ENCODE data around the gene FSIP1. TPM values are rescaled to one million over a fixed set of nuclear protein-coding genes. Genes with fewer than 3 reads are reported as not detected.

Gene FSIP1
- total RNA-seq, 1 donor from 2014 or later: not detected

DNA sequence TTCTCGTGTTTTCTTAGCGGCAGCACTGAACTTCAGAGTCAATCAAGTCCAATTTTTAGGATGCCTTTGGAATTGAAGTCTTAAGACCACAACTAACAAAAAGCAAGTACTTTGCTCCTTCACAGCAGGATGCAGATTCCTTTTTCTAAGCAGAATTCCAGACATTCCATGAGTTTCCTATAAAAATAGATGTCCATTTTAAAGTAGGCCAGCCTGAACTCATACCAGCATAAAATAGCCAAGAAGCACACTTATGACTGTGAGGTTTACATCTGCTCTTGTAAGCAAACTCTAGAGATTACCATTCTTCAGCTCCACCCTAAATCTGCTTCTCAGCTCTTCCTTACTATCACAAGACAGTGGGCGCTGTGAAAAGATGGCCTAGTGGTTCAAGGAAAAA lies 116.0 kb downstream of the FSIP1 start:
- DNase-seq (ENCODE audit: low spot score in 2 of 2): no peak
- Histone ChIP-seq H3K27ac (peak overlapping the region in 1 of 2 donors; percentile 27), H3K4me3 (no peak overlapping the region), H3K9me3 (no peaks in the 10 kb centered on the region), H3K27me3 (no peaks in the 10 kb centered on the region), H3K4me1 (peaks cover 0 to 7% of the 10 kb centered on the region in 2 donors), H3K36me3 (no peaks in the 10 kb centered on the region)
- no peak for TF ChIP-seq CTCF (IDR thresholded peaks at IDR 0.05)
- intact Hi-C loops (cut with DNase I): no loop called here

GRCh38 chr15:39665629-39666250 lies 116.9 kb downstream of the FSIP1 start:
- TF ChIP-seq CTCF (IDR thresholded peaks at IDR 0.05): no peak
- DNase-seq (ENCODE audit: low spot score in 2 of 2): no peak
- no peaks in the 10 kb centered on the region for H3K36me3 ChIP-seq
- no peaks in the 10 kb centered on the region for H3K27me3 ChIP-seq
- H3K27ac ChIP-seq: no peak overlapping the region
- H3K4me3 ChIP-seq: no peak overlapping the region
- intact Hi-C loops (cut with DNase I): no loop called here
- peaks cover 0 to 7% of the 10 kb centered on the region in 2 donors for H3K4me1 ChIP-seq
- no peaks in the 10 kb centered on the region for H3K9me3 ChIP-seq

DNA sequence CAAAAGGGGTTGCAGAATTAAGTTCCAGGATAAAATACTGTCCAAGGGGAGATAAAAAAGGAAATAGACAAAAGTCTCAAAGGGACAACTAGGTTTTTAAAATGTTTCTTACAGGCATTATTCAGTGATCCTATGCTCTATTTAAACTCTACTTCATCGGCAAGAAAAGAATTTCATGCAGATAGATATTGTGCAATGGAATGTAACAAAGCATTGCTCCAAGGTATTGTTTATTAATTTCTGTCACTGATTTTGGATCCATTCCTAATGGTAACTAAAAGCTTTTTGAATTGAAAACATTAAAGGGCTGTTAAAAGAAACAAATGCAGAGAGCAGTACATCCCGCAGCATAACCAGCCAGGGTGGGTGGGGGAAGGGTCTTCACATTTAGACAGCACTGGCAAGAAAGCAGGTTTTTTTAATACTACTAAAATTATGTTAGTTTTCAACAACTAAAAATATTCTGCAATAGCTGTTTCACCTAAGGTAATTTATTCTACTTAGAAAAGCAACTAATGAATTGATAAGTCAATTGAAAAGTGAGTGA lies 118.9 kb downstream of the FSIP1 start:
- Histone ChIP-seq H3K27ac (no peak overlapping the region), H3K4me3 (no peak overlapping the region), H3K36me3 (no peaks in the 10 kb centered on the region), H3K9me3 (no peaks in the 10 kb centered on the region), H3K4me1 (peaks cover 0 to 7% of the 10 kb centered on the region in 2 donors), H3K27me3 (no peaks in the 10 kb centered on the region)
- no peak for DNase-seq (ENCODE audit: low spot score in 2 of 2)
- intact Hi-C loops (cut with DNase I): no loop called here
- TF ChIP-seq CTCF (IDR thresholded peaks at IDR 0.05): no peak

GRCh38 chr15:39661776-39662175 lies 120.9 kb downstream of the FSIP1 start:
- no peaks in the 10 kb centered on the region for H3K27me3 ChIP-seq
- H3K4me1 ChIP-seq: peaks cover 0 to 5% of the 10 kb centered on the region in 2 donors
- H3K4me3 ChIP-seq: no peak overlapping the region
- TF ChIP-seq CTCF (IDR thresholded peaks at IDR 0.05): no peak
- DNase-seq (ENCODE audit: low spot score in 2 of 2): no peak
- H3K27ac ChIP-seq: no peak overlapping the region
- H3K9me3 ChIP-seq: no peaks in the 10 kb centered on the region
- intact Hi-C loops (cut with DNase I): no loop called here
- no peaks in the 10 kb centered on the region for H3K36me3 ChIP-seq

DNA sequence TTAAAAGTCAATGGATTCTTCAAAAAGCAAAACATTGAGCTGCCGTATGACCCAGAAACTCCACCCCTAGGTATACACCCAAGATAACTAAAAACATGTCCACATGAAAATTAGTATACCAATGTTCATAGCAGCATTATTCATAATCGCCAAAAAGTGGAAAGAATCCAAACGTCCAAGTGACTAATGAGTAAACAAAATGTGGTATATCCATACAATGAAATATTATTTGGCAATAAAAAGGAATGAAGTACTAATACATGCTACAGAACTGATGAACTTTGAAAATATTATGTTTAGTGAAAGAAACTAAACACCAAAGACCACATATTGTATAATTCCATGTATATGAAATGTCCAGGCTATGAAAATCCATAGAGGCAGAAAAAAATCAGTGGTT lies 123.9 kb downstream of the FSIP1 start:
- no peaks in the 10 kb centered on the region for H3K27me3 ChIP-seq
- no peak for TF ChIP-seq CTCF (IDR thresholded peaks at IDR 0.05)
- H3K4me3 ChIP-seq: no peak overlapping the region
- no peak for DNase-seq (ENCODE audit: low spot score in 2 of 2)
- no peaks in the 10 kb centered on the region for H3K4me1 ChIP-seq
- intact Hi-C loops (cut with DNase I): no loop called here
- H3K9me3 ChIP-seq: no peaks in the 10 kb centered on the region
- H3K36me3 ChIP-seq: no peaks in the 10 kb centered on the region
- no peak overlapping the region for H3K27ac ChIP-seq
